ENCODE results near the gene OR4D9. TPM values are rescaled to one million over a fixed set of nuclear protein-coding genes. Genes with fewer than 3 reads are reported as not detected.
"Not testable (repeated sequence)": the region's sequence is repeated elsewhere in the genome, so short reads cannot be mapped to it uniquely, and the experiment has no call there.

The OR4D9 gene
- total RNA-seq (not detected), polyA plus RNA-seq (not detected)

DNA sequence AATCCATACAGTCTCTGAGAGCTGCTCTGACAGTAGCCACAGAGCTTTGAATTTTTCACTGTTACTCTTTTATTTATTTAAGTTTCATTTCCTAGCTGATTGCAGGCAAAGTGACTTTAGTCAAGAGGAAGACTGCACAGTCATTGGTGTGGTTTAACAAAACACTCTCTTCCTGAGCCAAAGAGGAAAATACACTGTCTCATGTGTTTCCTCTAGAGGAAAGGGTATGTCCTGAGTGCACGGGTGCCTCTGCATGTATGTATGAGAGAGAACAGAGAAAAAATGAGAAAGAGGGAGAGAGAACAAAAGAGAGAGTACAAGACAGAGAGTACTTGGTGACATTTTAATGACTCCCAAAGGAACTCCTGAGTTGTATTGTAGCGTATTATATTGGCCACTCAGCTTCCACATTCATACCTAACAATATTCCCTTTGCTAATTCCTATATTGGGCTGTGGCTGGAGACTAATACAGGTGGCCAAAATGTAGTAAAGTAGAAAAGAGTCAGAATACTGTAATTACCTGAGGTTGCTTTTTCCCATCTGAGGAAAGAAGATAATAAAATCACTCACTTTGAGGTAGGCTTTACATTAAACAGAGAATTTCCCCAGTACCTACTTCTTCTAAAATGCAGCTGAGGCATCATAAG lies at the start of gene OR4D9:
Gene OR4D9, plus strand, starts transcription at position 599 of the 649 bp plus-strand sequence. CDS start 3,374 bp downstream, outside the sequence.
- DNase-seq (ENCODE audit: extremely low spot score), result no peak
- H3K4me1 ChIP-seq (ENCODE audit: insufficient read depth), result no peaks in the 10 kb centered on the region
- H3K36me3 ChIP-seq (ENCODE audit: insufficient read depth), result no peaks in the 10 kb centered on the region
- no peak within 1 kb of the TSS for H3K27ac ChIP-seq (ENCODE audit: low read depth)
- H3K4me3 ChIP-seq (ENCODE audit: low read depth, low read length), result no peak within 1 kb of the TSS
- WGBS, result 27% methylated on average over 2 of the region's 2 CpGs

DNA sequence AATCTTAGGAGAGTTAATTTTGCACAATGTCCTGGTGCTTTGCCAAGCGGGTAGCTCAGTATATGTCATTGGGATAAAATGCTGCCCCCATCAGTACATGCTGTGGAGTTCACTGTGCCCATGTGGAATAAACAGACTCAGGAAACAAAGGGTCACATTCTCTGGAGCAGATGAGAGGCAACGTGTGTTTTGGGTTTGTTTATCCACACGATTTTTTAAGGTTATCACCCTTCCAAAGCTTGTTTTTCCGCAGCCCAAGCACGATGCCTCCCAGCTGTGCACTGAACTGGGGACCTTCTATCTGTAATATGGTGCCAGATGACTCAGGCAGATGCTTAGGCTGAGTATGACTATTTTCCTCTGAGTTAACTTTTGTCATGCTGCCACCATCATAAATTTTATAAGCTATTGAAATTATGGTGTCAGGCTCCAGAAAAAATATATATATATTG lies 48.1 kb upstream of the OR4D9 start:
- peak; percentile 32 for DNase-seq (ENCODE audit: extremely low spot score)
- no peaks in the 10 kb centered on the region for H3K36me3 ChIP-seq (ENCODE audit: insufficient read depth)
- H3K4me3 ChIP-seq (ENCODE audit: low read depth, low read length), result no peak overlapping the region
- no peak overlapping the region for H3K27ac ChIP-seq (ENCODE audit: low read depth)
- 23% methylated on average over 5 of the region's 5 CpGs for WGBS
- H3K4me1 ChIP-seq (ENCODE audit: insufficient read depth), result no peaks in the 10 kb centered on the region

- Histone ChIP-seq H3K4me3 (ENCODE audit: low read depth, low read length) (no peak within 1 kb of the TSS), H3K27ac (ENCODE audit: low read depth) (no peak within 1 kb of the TSS), H3K4me1 (ENCODE audit: insufficient read depth) (no peaks in the 10 kb centered on the region), H3K36me3 (ENCODE audit: insufficient read depth) (no peaks in the 10 kb centered on the region)
- DNase-seq (ENCODE audit: extremely low spot score), result no peak
Measured at GRCh38 chr11:59473015-59473414, 38.3 kb upstream of the OR4D9 start, which contains the start of gene OR4D10. Gene OR4D10 (plus strand): TSS chr11:59473315. CDS start chr11:59477430, 4,115 bp downstream.

- 55% methylated on average over 9 of the region's 9 CpGs for WGBS
- Histone ChIP-seq H3K36me3 (ENCODE audit: insufficient read depth) (no peaks in the 10 kb centered on the region), H3K4me1 (ENCODE audit: insufficient read depth) (no peaks in the 10 kb centered on the region), H3K27ac (ENCODE audit: low read depth) (no peak overlapping the region), H3K4me3 (ENCODE audit: low read depth, low read length) (no peak overlapping the region)
- no peak for DNase-seq (ENCODE audit: extremely low spot score)
Measured at GRCh38 chr11:59475176-59475575, 36.2 kb upstream of the OR4D9 start.

DNA sequence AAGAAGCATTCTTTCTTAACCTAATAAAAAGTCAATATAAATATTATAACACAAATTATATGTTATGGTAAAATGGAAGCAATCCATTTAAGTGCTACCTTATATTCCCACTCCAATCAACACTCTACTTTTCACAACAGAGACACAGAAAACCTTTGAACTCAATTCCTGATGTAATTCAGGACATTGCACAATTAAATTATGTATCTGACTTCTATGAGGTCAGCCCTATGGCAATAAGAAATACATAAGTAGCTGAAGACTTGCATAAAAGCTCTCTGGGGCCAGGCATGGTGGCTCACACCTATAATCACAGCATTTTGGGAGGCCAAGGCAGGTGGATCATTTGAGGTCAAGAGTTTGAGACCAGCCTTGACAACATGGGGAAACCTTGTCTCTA lies 31.4 kb upstream of the OR4D9 start:
- H3K4me3 ChIP-seq (ENCODE audit: low read depth, low read length), result no peak overlapping the region
- H3K36me3 ChIP-seq (ENCODE audit: insufficient read depth), result no peaks in the 10 kb centered on the region
- H3K27ac ChIP-seq (ENCODE audit: low read depth), result no peak overlapping the region
- DNase-seq (ENCODE audit: extremely low spot score), result no peak
- H3K4me1 ChIP-seq (ENCODE audit: insufficient read depth), result no peaks in the 10 kb centered on the region

DNA sequence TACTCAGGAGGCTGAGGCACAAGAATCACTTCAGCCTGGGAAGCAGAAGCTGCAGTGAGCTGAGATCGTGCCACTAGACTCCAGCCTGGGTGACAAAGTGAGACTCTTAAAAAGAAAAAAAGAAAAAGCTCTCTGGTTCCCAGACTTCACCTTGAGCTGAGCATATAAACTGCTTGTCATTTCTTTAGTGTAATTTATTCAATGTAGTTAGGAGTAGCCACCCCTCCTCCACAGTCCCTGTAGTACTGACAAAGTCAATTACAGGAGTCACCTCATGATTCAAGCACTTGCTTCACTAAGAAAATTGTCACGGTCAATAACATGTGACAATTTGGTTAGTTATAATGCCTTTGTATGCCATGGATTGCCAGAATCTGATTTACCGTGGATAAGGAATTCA lies 31.0 kb upstream of the OR4D9 start:
- 82% methylated on average over 3 of the region's 3 CpGs for WGBS
- Histone ChIP-seq H3K4me3 (ENCODE audit: low read depth, low read length) (no peak overlapping the region), H3K4me1 (ENCODE audit: insufficient read depth) (no peaks in the 10 kb centered on the region), H3K27ac (ENCODE audit: low read depth) (no peak overlapping the region), H3K36me3 (ENCODE audit: insufficient read depth) (no peaks in the 10 kb centered on the region)
- DNase-seq (ENCODE audit: extremely low spot score), result no peak

DNA sequence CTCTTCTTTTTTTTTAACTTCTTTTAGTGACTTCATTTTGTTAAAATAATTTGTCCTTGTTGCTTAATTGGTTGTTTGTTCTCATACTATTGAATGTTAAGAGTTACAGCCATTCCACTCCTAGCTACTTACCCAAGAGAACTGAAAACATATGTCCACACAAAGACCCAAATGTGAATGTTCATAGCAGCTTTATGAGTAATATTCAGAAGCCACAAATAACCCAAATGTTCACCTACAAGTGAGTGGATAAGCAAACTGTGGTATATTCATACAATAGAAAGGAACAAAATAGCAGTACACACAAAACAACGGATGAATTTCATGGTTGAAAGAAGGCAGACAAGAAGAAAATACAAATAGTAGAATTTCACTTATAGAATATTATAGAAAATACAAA lies 9.4 kb upstream of the OR4D9 start:
- H3K36me3 ChIP-seq (ENCODE audit: insufficient read depth), result no peaks in the 10 kb centered on the region
- 45% methylated on average over 1 of the region's 1 CpG for WGBS
- no peak for DNase-seq (ENCODE audit: extremely low spot score)
- no peak overlapping the region for H3K4me3 ChIP-seq (ENCODE audit: low read depth, low read length)
- no peak overlapping the region for H3K27ac ChIP-seq (ENCODE audit: low read depth)
- no peaks in the 10 kb centered on the region for H3K4me1 ChIP-seq (ENCODE audit: insufficient read depth)

- DNase-seq (ENCODE audit: extremely low spot score), result no peak
- Histone ChIP-seq H3K36me3 (ENCODE audit: insufficient read depth) (no peaks in the 10 kb centered on the region), H3K4me1 (ENCODE audit: insufficient read depth) (no peaks in the 10 kb centered on the region), H3K4me3 (ENCODE audit: low read depth, low read length) (no peak within 1 kb of the TSS), H3K27ac (ENCODE audit: low read depth) (no peak within 1 kb of the TSS)
Measured at GRCh38 chr11:59503276-59503675, 8.1 kb upstream of the OR4D9 start, which contains the start of gene OR4D11. Gene OR4D11 (plus strand): TSS chr11:59503576. CDS start chr11:59503576, 0 bp downstream.

- WGBS, result 64% methylated on average over 1 of the region's 1 CpG
- DNase-seq (ENCODE audit: extremely low spot score), result no peak
- Histone ChIP-seq H3K4me3 (ENCODE audit: low read depth, low read length) (no peak overlapping the region), H3K27ac (ENCODE audit: low read depth) (no peak overlapping the region), H3K4me1 (ENCODE audit: insufficient read depth) (no peaks in the 10 kb centered on the region), H3K36me3 (ENCODE audit: insufficient read depth) (no peaks in the 10 kb centered on the region)
Measured at GRCh38 chr11:59511675-59512074, 336 bp downstream of the OR4D9 start.

- not testable (repeated sequence) for H3K4me1 ChIP-seq (ENCODE audit: insufficient read depth); H3K4me3 ChIP-seq (ENCODE audit: low read depth, low read length); H3K36me3 ChIP-seq (ENCODE audit: insufficient read depth); DNase-seq (ENCODE audit: extremely low spot score); H3K27ac ChIP-seq (ENCODE audit: low read depth)
- WGBS, result 58% methylated on average over 2 of the region's 2 CpGs
Measured at GRCh38 chr11:59520139-59520538, 8.8 kb downstream of the OR4D9 start.

DNA sequence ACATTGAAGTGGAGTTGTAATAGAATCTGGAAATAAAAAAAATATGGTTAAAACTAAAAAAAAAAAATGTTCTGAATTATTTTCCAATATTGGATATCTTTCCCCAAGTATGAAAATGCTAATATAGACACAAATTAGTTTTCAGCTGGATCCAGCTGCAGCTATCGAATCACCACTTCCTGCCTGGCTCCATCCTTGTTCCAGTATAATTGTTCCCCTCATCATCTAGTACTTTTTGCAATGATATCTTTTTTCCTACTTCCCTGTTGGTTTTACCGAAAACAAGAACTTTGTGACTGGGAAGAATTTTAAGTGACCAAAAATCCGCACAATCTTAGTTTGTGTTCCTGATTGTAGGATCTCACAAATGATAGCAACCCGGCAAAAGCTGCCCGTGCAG lies 9.4 kb downstream of the OR4D9 start:
- Histone ChIP-seq H3K4me1 (ENCODE audit: insufficient read depth) (no peaks in the 10 kb centered on the region), H3K4me3 (ENCODE audit: low read depth, low read length) (no peak overlapping the region), H3K36me3 (ENCODE audit: insufficient read depth) (no peaks in the 10 kb centered on the region), H3K27ac (ENCODE audit: low read depth) (no peak overlapping the region)
- no peak for DNase-seq (ENCODE audit: extremely low spot score)
- 75% methylated on average over 5 of the region's 5 CpGs for WGBS

DNA sequence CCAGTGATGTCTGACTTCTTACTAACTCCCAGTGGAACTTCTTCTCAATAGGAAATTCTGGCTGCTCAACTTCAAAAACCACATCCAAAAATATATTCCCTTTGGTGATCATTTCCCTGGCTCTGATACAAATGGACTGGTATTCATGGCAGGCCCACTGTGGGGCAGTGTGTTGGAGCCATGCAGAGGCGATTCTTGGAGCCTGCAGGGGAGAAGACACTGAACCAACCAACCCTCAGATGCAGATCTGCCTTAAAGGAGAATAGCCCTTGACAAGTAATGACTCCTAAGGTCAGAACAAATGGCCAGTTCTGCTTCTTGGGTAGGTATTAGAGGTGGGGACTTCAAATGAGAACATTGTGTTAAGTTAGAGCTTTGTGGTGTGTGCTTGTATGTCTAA lies 12.2 kb downstream of the OR4D9 start:
- Histone ChIP-seq H3K4me3 (ENCODE audit: low read depth, low read length) (no peak overlapping the region), H3K4me1 (ENCODE audit: insufficient read depth) (no peaks in the 10 kb centered on the region), H3K36me3 (ENCODE audit: insufficient read depth) (no peaks in the 10 kb centered on the region), H3K27ac (ENCODE audit: low read depth) (no peak overlapping the region)
- DNase-seq (ENCODE audit: extremely low spot score), result no peak
- 33% methylated on average over 1 of the region's 1 CpG for WGBS

GRCh38 chr11:59528711-59529110 lies 17.4 kb downstream of the OR4D9 start:
- no peaks in the 10 kb centered on the region for H3K4me1 ChIP-seq (ENCODE audit: insufficient read depth)
- DNase-seq (ENCODE audit: extremely low spot score), result no peak
- no peaks in the 10 kb centered on the region for H3K36me3 ChIP-seq (ENCODE audit: insufficient read depth)
- 52% methylated on average over 7 of the region's 7 CpGs for WGBS
- H3K27ac ChIP-seq (ENCODE audit: low read depth), result no peak overlapping the region
- no peak overlapping the region for H3K4me3 ChIP-seq (ENCODE audit: low read depth, low read length)

GRCh38 chr11:59532620-59533019 lies 21.3 kb downstream of the OR4D9 start:
- no peak for DNase-seq (ENCODE audit: extremely low spot score)
- H3K4me1 ChIP-seq (ENCODE audit: insufficient read depth), result no peaks in the 10 kb centered on the region
- WGBS, result 85% methylated on average over 2 of the region's 2 CpGs
- H3K36me3 ChIP-seq (ENCODE audit: insufficient read depth), result no peaks in the 10 kb centered on the region
- no peak overlapping the region for H3K27ac ChIP-seq (ENCODE audit: low read depth)
- H3K4me3 ChIP-seq (ENCODE audit: low read depth, low read length), result no peak overlapping the region

DNA sequence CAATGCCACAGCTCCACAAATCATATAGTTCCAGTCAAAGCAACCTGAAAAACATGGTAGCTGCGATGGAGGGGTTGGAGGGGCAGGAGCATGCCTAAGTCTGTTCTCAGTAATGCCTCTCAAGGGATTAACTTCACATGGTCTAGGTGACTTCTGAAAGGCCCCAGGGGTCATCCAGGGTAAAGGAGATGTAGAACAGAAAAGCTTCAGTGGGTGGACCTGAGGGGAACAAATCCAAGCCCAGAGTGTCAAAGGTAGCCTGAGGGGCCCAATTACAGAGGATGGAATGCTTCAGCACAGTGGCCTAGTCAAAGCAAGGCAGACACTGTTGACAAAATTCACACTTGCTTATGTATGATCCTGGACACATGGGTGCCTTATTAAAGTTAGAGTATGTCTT lies 23.3 kb downstream of the OR4D9 start:
- 91% methylated on average over 1 of the region's 1 CpG for WGBS
- H3K4me1 ChIP-seq (ENCODE audit: insufficient read depth), result no peaks in the 10 kb centered on the region
- H3K36me3 ChIP-seq (ENCODE audit: insufficient read depth), result no peaks in the 10 kb centered on the region
- no peak overlapping the region for H3K4me3 ChIP-seq (ENCODE audit: low read depth, low read length)
- no peak for DNase-seq (ENCODE audit: extremely low spot score)
- no peak overlapping the region for H3K27ac ChIP-seq (ENCODE audit: low read depth)
